ENCODE data around the gene L3MBTL2. TPM values are rescaled to one million over a fixed set of nuclear protein-coding genes. Genes with fewer than 3 reads are reported as not detected.

Gene L3MBTL2
- total and polyA plus RNA-seq, 2 donors from 2014 or later = 16.4 to 25.1 TPM

GRCh38 chr22:41226723-41227655 is 21.9 kb downstream of the L3MBTL2 start:
- no peaks in the 10 kb centered on the region for H3K27me3 ChIP-seq (ENCODE audit: control insufficient read depth, insufficient read depth, low read length)
- H3K27ac ChIP-seq (ENCODE audit: low read depth in 2 of 2, low read length in 2 of 2) = no peak overlapping the region

GRCh38 chr22:41229215-41229614 is 24.1 kb downstream of the L3MBTL2 start:
- no peak for TF ChIP-seq CTCF (IDR thresholded peaks at IDR 0.05; ENCODE audit: borderline replicate concordance, extremely low read depth, insufficient read depth)

More at GRCh38 chr22:41226723-41227655, 21.9 kb downstream of the L3MBTL2 start:
- FAIRE-seq = no peak
- DNase-seq = no peak
- no peak for TF ChIP-seq CTCF (IDR thresholded peaks at IDR 0.05; ENCODE audit: borderline replicate concordance, extremely low read depth, insufficient read depth)
- Histone ChIP-seq H3K36me3 (ENCODE audit: control insufficient read depth in 2 of 3, insufficient read depth in 3 of 3, low read length in 3 of 3) (peaks cover 0 to 24% (median 11%) of the 10 kb centered on the region in 3 donors), H3K9ac (ENCODE audit: low read length in 3 of 3) (no peak overlapping the region), H3K4me1 (ENCODE audit: control insufficient read depth in 2 of 3, insufficient read depth in 2 of 3, low read depth in 1 of 3, low read length in 3 of 3) (peaks cover 0 to 5% (median 0%) of the 10 kb centered on the region in 3 donors), H3K4me3 (ENCODE audit: low read length in 3 of 3) (no peak overlapping the region), H3K9me3 (ENCODE audit: control insufficient read depth in 2 of 3, insufficient read depth in 1 of 3, low read length in 3 of 3) (no peaks in the 10 kb centered on the region)
- intact Hi-C loops (cut with DNase I) = no loop called here

DNA sequence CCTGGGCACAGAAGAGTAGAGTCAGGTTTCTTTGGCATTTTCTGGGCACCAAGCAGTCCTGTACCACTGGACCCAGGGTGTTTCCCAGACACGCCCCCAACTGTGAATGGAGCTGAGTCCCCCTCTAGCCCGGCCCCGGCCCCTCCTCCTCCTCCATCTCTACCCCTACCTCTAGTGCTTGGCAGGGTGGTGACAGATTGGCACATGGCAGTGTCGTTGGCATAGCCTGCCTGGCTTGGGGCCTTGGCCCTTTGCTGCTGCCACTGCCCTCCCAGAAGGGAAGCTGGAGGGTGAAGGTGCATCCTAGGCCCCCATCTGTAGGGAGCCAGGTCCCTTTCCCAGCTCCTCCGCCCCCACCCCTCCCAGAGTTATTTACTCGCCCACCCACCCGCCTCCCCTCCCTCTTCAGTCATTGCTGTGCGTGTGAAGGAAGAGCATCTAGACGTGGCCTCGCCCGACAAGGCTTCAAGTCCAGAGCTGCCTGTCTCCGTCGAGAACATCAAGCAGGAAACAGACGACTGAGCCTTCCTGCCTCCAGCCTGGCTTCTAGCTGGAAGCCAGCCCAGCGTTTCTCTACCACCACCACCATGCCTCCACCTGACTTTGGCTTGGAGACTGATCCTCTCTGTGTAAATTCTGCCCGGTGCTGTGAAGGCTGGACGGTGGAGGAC is 24.8 kb downstream of the L3MBTL2 start:
- H3K4me3 ChIP-seq (ENCODE audit: low read length in 3 of 3) = no peak overlapping the region
- H3K9me3 ChIP-seq (ENCODE audit: control insufficient read depth in 2 of 3, insufficient read depth in 1 of 3, low read length in 3 of 3) = no peaks in the 10 kb centered on the region
- no peak overlapping the region for H3K27ac ChIP-seq (ENCODE audit: low read depth in 2 of 2, low read length in 2 of 2)
- H3K27me3 ChIP-seq (ENCODE audit: control insufficient read depth, insufficient read depth, low read length) = no peaks in the 10 kb centered on the region
- no peak for DNase-seq
- FAIRE-seq = no peak
- intact Hi-C loops (cut with DNase I) = no loop called here
- peaks cover 0 to 15% (median 7%) of the 10 kb centered on the region in 3 donors for H3K36me3 ChIP-seq (ENCODE audit: control insufficient read depth in 2 of 3, insufficient read depth in 3 of 3, low read length in 3 of 3)
- no peaks in the 10 kb centered on the region for H3K4me1 ChIP-seq (ENCODE audit: control insufficient read depth in 2 of 3, insufficient read depth in 2 of 3, low read depth in 1 of 3, low read length in 3 of 3)
- no peak overlapping the region for H3K9ac ChIP-seq (ENCODE audit: low read length in 3 of 3)
- TF ChIP-seq CTCF (IDR thresholded peaks at IDR 0.05; ENCODE audit: borderline replicate concordance, extremely low read depth, insufficient read depth) = no peak

More at GRCh38 chr22:41229215-41229614, 24.1 kb downstream of the L3MBTL2 start:
- Histone ChIP-seq H3K36me3 (ENCODE audit: control insufficient read depth in 2 of 3, insufficient read depth in 3 of 3, low read length in 3 of 3) (peaks cover 0 to 18% (median 8%) of the 10 kb centered on the region in 3 donors), H3K4me3 (ENCODE audit: low read length in 3 of 3) (no peak overlapping the region), H3K9me3 (ENCODE audit: control insufficient read depth in 2 of 3, insufficient read depth in 1 of 3, low read length in 3 of 3) (no peaks in the 10 kb centered on the region), H3K27ac (ENCODE audit: low read depth in 2 of 2, low read length in 2 of 2) (no peak overlapping the region), H3K27me3 (ENCODE audit: control insufficient read depth, insufficient read depth, low read length) (no peaks in the 10 kb centered on the region), H3K4me1 (ENCODE audit: control insufficient read depth in 2 of 3, insufficient read depth in 2 of 3, low read depth in 1 of 3, low read length in 3 of 3) (no peaks in the 10 kb centered on the region), H3K9ac (ENCODE audit: low read length in 3 of 3) (no peak overlapping the region)
- DNase-seq (no peak), FAIRE-seq (no peak)
- intact Hi-C loops (cut with DNase I) = no loop called here

All from kidney (tissue), 14 donors.